Activated CD4-positive, alpha-beta T cell treated with anti-CD3 and anti-CD28 coated beads, Interleukin-2, Interleukin-6, amounts not matched to agents 100 ng/mL and 50 ng/mL, durations not matched to agents 16 hours and 8 hours (primary cell): Measurements from ENCODE around the gene SURF2.
A peak's percentile ranks its signal among the peaks of the same experiment; 100 is the strongest.
"Not testable (repeated sequence)": the region's sequence is repeated elsewhere in the genome, so short reads cannot be mapped to it uniquely, and the experiment has no call there.

Source experiments
- DNase-seq: peaks from one replicate; pipeline ENCODE4 v3.0.0-alpha.2; 2020

The SURF2 gene

DNA sequence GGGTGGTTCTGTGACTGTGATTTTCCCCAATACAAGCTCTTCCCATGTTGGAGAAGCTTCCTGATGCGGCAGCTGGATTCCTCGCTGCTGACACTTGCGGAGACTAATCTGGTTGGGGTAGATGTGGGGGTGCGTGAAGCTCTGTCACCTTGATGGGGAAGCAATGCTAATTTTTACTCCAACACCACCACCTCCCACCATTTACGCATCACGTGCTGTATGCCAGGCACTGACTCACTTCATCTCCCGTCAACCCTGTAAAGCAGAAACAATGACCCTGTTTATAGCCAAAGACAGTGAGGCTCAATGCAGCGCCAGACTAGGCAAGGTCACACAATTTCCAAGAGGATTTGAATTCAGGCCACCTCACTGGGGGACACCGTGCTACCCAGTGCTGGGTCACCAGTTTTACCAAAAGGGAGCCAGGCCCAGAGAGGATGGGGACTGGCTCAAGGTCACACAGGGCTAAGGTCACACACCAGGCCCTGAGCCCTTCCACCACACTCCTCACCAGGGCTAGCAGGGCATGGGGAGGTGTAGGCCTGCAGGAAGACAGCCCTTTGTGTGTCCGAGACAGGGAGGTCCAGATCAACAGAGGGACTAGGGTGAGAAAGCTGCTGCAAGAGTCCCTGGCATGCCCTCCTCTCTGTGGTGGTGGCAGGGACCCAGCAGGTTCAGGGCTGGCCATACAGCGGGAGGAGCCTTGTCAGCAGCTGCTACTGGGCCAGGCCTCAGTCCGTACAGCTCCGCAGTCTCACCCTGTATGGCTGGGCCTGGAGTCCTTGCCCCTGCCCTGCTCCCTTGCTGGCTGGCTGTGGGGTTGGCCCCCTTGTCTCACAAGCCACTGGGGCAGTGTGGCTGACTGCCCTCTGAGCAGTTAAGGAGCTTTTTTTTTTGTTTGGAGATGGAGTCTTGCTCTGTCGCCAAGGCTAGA lies 23.1 kb downstream of the SURF2 start:
- no peak for DNase-seq

DNA sequence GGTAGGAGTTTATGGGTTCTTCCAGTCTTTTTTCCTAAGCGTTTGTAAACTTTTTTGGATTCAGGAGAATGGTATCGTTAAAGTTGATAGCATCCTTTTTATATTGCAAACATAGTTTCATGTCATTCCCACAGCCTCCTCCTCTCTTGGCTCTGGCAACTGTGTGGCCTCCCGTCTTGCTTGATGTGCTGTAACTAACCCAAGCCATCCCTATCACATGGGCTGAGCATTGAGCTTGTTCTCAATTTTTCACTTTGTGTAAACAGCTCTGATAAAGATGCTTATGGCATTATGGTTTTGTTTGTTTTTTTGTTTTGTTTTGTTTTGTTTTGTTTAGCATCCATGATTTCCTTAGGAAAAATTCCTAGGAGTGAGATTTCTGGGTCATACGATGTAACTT lies 24.4 kb downstream of the SURF2 start:
- DNase-seq: no peak

DNA sequence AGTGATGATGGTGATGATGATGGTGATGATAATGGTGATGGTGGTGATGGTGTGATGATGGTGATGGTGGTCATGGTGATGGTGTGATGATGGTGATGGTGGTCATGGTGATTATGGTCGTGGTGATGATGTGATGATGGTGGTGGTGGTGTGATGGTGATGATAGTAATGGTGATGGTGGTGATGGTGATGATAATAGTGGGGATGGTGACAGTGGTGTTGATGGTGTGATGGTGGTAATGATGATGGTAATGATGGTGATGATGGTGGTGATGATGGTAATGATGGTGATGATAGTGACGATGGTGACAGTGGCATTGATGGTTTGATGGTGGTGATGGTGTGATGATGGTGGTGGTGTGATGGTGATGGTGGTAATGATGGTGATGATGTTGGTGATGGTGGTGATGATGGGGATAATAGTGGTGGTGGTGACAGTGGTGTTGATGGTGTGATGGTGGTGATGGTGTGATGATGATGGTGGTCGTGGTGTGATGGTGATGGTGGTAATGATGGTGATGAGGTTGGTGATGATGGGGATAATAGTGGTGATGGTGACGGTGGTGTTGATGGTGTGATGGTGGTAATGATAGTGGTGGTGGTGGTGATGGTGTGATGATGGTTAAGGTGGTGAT lies 26.3 kb downstream of the SURF2 start:
- DNase-seq: no peak

DNA sequence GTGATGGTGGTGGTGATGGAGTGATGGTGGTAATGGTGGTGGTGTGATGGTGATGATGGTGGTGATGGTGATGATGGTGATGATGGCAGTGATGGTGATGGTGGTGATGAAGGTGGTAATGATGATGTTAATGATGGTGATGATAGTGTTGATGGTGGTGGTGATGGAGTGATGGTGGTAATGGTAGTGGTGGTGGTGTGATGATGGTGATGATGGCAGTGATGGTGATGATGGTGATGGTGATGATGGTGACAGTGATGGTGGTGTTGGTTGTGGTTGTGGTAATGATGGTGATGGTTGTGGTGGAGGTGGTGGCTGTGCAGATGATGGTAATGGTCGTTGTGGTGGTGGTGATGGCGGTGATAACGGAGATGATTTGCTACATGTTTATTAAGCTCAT lies 27.1 kb downstream of the SURF2 start:
- no peak for DNase-seq

DNA sequence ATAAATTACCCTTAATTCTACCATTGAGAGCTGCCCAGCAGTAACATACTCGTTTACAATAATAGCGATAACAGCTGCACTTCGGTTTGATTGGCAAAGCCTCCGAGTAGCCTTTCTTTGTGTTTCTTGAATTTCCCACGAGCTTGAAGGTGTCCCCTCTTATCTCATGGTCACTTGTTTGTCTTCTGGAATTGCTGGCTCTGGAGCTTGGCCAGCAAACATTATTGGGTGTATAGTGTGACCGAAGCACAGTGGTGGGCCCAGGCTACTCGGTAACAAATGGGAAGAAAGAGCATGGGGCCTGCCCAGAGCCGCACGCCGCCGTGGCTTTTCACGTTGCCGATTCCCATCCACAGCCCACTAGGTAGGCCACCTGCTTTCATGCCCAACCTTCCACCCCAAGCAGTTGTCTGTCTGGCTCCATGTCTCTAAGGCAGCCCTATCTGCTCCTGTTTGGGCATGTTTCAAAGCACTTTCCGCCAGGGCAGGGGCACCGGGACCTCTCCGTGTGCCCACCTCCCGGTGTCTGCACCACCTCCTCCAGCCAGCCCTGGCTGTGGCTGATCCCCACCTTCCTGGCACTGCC lies 28.5 kb downstream of the SURF2 start:
- DNase-seq: no peak

DNA sequence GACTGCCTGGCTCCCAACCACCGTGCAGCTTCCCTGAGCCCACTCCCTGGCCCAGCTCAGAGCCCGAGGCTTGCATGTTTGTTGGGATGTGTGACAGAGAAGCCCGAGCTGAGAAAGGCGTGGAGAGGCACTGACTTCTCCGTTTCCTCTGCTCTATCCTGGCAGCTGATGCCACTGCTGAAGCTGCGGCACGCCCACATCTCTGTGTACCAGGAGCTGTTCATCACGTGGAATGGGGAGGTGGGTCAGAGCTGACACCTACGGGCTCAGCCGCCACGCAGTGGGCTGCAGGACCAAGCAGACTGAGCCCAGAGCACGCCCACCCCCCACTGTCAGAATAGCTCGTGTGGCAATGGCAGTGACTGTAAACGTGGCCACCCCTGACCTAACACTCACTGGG lies 29.1 kb downstream of the SURF2 start:
- no peak for DNase-seq

DNA sequence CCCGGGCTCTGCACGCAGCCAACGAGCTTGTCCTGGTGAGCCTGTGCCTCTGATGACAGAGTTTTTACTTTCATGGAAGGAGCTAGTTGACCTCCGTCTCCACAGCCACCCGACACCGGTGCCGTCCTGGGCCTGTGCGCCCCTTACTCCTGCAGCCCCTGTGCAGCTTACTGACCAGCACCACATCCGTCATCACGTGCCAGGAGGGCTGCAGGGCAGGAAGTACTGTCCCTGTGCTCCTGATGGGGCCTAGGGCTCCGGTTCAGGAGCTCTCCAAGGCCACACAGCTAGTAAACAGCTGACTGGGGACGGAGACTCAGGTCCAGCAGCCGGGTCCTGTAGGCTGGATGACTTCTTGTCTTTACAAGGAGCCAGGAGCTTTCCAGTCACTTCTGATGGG lies 30.0 kb downstream of the SURF2 start:
- DNase-seq: no peak

DNA sequence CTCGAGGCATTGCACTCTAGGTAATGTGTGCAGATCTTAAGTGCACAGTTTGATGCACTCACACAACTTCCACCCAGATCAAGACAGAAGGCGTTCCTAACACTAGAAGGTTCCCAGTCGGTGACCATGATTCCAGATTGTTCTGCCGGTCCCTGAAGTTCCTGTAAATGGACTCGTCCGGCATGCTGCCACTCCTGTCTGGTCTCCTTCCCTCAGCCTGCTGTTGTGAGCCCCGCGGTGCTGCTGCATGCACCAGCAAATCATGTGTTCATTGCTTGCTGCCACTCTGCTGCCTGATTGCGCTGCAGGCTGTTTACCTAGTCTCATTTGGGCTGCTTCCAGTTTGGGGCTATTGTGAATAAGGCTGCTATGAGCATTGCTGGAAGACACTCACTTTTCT lies 31.3 kb downstream of the SURF2 start:
- DNase-seq: no peak

DNA sequence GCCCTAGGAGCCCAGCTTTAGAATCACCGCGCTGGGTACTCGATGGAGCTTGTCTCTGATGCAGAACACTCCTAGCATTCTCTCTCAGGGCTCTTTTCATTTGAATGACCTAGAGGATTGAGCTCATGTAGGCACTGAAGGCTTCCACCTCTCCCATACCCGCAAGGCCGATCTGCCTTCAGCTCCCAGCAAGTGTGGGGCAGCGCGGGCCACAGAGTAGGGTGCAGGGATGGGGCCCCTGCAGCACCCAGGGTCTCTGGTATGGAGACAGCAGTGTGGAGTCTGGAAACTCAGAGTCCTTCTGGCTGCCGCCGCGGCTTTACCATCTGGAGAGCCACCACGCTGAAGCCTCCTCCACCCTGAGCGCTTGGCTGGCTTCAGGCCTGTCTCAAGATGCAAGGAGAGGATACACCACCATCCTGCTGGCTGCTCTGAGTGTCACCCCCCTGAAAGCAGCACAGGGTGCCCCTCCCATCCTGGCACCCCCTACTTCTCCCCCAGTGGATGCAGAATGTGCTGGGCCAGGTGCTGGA lies 32.7 kb downstream of the SURF2 start:
- no peak for DNase-seq

DNA sequence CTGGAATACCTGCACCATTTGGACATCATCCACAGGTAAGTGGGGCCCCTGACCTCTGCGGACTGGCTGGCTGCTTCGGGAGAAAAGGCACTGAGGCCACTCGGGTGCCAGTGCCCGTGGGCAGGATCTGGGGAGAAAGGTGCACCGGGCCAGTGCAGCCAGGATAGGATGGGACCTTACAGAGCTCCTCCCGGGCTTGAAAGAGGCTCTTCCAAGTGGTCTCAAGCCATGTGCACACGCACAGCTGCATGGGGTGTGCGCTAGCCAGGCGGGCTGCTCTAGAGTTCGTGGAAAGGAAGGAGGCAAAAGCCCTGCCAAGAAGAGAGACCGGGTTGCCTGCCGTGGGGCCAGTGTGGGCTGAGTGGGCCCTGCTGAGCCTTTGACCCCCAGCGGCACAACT lies 33.2 kb downstream of the SURF2 start:
- no peak for DNase-seq

DNA sequence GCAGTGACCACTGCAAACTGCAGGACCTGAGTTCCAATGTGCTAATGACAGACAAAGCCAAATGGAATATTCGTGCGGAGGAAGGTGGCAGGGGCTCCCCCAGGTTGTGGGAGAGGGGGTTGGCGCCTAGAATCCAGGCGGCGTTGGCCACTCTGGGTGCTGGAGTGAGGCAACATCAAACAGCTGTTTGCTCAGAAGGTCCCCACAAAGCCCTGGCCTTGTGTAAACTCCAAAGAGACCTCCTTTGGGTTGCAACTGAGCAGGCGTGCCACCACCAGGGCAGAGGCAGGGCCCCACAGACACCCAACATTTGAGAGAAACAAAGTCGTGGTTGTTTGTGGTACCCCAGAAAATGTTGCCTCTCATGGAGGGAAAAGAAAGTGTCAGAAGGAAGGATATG lies 34.4 kb downstream of the SURF2 start:
- DNase-seq: no peak

DNA sequence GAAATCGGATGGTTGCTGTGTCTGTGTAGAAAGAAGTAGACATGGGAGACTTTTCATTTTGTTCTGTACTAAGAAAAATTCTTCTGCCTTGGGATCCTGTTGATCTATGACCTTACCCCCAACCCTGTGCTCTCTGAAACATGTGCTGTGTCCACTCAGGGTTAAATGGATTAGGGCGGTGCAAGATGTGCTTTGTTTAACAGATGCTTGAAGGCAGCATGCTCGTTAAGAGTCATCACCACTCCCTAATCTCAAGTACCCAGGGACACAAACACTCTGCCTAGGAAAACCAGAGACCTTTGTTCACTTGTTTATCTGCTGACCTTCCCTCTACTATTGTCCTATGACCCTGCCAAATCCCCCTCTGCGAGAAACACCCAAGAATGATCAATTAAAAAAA lies 35.1 kb downstream of the SURF2 start:
- DNase-seq: not testable (repeated sequence)

DNA sequence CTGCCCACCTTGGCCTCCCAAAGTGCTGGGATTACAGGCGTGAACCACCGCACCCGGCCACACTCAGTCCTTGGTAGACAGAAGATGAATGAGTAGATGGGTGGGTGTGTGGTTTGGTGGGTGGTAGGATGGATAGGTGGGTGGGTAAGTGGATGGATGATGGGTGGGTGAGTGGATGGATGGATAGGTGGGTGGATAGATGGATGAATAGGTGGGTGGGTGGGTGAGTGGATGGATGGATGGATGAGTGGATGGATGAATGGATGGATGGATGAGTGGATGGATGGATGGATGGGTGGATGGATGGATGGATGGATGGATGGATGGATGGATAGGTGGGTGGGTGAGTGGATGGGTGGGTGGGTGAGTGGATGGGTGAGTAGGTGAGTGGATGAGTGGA lies 36.0 kb downstream of the SURF2 start:
- not testable (repeated sequence) for DNase-seq

DNA sequence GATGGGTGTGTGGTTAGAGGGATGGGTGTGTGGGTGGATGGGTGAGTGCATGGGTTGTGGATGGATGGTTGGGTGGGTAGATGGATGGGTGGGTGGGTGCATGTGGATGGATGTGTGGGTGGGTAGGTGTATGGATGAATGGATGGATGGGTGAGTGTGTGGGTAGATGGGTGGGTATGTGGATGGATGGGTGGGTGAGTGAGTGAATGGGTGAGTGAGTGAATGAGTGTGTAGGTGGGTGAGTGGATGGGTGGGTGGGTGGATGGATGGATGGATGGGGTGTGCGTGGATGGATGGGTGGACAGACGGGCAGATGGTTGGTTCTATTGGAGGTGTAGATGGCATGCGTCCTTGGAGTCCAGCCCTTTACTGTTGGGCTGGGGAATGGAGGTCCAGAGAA lies 37.0 kb downstream of the SURF2 start:
- DNase-seq: no peak

DNA sequence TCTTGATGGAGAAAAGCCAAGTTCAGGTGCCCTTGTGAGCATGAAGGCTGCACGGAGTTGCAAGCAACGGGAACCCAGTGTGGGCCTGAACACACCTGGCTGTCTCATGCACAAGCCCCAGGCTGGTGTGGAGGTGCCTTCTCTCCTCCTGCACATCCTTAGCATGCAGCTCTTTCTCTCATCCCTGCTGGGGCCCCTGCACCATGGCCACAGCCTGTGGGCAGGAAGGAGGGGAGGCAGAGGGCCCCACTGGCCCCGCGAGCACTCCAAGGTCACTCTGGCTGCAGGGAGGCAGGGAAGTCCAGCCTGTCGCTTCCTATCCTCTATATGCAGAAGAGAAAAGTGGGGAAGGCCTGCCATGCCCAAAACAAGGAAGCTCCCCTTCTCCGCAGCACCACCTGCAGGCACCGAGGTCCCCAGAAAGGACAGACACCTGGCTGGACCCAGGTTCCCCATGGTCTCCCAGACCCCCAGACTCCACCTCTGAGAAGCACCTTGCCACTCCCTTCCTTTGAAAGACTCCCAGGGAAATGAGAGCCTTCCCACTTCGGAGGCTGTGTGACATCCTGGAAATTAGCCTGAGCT lies 38.4 kb downstream of the SURF2 start:
- DNase-seq: no peak

DNA sequence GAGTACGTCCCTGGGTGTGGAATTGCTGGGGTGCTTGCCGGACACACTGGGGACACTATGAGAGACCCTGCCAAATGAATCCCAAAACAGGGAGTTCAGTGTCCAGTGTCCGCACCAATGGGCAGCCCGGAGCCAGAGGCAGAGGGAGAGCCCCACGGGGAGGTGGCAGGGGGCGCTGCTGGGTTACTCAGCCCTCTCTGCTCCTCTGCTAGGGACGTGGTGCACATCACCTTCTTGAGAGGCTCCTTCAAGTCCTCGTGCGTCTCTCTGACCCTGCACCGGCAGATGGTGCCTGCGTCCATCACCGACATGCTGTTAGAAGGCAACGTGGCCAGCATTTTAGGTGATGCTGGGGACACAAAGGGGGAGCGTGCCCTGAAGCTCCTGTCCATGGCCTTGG lies 40.6 kb downstream of the SURF2 start:
- DNase-seq: no peak

DNA sequence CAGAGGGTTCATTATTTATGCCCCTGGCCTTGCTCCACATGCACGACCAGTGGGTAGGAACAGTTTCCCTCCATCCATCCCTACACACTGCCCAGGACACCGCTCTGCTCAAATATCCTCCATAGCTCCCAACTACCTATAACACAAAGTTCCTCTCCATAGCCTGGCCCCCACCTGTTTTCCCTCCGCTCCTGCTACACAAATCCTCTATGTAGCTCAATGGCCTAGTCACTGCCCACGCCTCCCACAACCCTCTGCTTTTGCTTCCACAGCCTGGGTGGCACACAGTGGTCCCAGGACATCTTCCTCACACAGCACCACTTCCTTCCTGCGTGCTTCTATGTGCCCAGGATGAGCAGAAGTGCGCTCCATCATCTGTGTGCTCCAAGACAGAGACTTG lies 41.0 kb downstream of the SURF2 start:
- no peak for DNase-seq

DNA sequence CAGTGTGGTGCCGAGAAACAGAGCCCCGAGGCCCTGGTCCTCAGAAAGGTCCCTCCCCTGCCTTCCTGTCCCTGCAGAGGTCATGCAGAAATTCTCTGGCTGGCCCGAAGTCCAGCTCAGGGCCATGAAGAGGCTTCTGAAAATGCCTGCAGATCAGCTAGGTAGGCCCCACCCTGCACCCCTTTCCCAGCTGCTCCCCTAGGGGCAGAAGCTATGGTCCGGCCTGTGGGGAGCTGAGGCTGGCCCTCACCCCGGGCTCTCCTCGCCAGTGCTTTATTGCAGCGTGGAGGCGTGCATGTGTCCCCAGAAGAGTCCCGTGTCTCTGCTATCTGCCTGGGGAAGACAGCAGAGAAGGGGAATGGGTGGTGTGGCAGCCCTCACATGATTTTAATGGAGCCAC lies 41.5 kb downstream of the SURF2 start:
- no peak for DNase-seq

DNA sequence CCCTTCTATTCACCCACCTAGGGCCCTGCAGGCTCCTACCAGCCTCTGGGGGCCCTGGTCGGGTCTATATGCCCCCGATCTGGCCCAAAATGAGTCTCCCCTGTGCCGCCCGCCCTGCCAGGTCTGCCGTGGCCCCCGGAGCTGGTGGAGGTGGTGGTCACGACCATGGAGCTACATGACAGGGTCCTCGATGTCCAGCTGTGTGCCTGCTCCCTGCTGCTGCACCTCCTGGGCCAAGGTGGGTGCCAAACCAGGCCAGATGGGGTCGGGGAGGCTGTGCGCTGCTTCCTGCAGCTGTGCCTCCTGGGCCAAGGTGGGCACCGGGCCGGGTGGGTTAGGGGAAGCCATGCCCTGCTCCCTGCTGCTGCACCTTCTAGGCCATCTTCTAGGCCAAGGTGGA lies 43.9 kb downstream of the SURF2 start:
- no peak for DNase-seq

DNA sequence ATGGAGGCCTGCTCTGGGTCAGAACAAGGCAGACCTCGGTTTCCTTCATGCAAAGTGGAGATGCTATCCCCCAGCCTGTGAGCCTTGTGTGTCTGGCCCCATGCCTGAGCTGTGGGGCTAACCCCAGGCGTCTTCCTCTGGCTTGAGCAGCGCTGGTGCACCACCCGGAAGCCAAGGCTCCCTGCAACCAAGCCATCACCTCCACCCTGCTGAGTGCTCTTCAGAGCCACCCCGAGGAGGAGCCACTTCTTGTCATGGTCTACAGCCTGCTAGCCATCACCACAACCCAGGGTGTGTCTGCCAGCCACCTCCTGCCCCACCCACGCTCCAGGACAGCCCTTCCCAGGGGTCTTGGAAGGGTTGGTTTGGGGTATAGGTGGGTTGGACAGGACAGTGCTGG lies 45.2 kb downstream of the SURF2 start:
- DNase-seq: no peak

DNA sequence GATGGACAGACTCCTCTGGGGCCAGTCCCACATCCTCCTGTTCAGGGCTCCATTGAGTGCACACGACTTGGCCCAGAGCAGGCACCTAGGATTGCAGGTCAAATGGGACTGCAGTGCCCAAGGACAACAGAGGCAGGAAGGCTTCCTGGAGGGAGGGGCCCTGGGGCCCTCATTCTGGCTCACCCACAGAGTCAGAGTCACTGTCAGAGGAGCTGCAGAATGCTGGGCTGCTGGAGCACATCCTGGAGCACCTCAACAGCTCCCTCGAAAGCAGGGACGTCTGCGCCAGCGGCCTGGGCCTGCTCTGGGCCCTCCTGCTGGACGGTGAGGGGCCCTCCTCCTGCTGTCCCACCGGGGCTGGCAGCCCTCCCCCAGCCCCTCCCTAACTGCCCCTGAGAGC lies 46.3 kb downstream of the SURF2 start:
- DNase-seq: no peak

DNA sequence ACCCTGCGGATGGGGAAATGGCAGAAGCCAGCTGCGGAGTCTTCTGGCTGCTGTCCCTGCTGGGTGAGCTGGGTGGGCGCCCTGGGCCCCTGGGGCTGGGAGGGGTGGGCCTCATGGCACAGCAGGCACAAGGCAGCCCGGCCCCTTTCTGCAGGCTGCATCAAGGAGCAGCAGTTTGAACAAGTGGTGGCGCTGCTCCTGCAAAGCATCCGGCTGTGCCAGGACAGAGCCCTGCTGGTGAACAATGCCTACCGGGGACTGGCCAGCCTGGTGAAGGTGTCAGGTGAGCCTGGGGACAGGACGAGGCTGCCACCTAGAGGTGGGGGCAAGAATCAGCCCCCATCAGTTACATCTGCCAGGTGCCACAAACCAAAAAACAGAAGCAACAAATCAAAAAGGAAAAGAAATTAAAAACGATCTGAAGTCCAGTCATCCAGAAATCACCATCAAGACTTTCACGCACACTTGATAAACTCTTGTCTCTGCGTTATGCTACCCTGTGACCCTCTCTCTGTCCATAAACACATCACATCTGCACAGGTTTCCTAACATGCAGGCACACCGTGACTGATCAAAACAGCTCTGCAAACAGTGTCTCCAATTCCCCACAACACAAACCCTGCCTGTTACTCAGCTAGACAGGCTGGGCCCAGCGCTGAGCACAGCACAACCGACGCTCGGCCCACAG lies 47.6 kb downstream of the SURF2 start:
- peak; percentile 64 for DNase-seq

DNA sequence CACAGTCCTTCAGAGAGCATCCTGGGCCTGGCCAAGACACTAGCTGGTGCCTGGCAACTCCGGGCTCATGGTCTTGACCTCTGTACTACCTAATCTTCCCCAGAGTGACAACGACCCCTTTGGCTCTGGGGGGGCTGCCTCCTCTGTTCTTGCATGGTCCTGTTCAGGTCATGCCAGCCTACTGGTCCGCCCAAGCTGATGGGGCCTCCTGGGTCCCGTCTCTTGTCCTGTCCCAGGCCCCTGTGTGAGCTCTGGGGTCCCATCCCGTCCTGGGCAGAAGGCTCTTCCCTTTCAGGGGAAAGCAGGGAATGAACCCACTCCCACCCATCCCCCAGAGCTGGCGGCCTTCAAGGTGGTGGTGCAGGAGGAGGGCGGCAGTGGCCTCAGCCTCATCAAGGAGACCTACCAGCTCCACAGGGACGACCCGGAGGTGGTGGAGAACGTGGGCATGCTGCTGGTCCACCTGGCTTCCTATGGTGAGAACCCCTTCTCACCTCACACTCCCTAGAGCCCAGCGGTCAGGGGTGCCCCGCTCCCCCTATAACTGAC lies 48.2 kb downstream of the SURF2 start:
- DNase-seq: no peak
